Right cardiac atrium (tissue), 5 donors: ENCODE results near the gene DDRGK1. TPM values are rescaled to one million over a fixed set of nuclear protein-coding genes. Genes with fewer than 3 reads are reported as not detected.
"Not testable (repeated sequence)": the region's sequence is repeated elsewhere in the genome, so short reads cannot be mapped to it uniquely, and the experiment has no call there.

Experiments used
- ATAC-seq, 2 donors: fragments of 200-7000 bp; cut with Tn5 transposase; one replicate each; pipeline versions ENCODE4 v1.8.0 to v1.9.1; 2020; ENCODE audit warnings: moderate library complexity in 2 of 2, mild to moderate bottlenecking in 1 of 2
- DNase-seq, 3 donors: peaks; one replicate each; pipeline ENCODE4 v3.0.0-alpha.2; 2020
- H3K27ac ChIP-seq: one replicate; pipeline ENCODE4 v1.5.1; 2013; ENCODE audit warnings: mild to moderate bottlenecking, low read length, control low read depth, moderate library complexity
- H3K27me3 ChIP-seq: one replicate; pipeline ENCODE4 v1.6.1; 2013; ENCODE audit not compliant: control insufficient read depth, insufficient read depth
- H3K4me1 ChIP-seq: one replicate; pipeline ENCODE4 v1.6.1; 2013; ENCODE audit warnings: low read length; ENCODE audit not compliant: control insufficient read depth, insufficient read depth
- H3K4me3 ChIP-seq: one replicate; pipeline ENCODE4 v1.5.1; 2013; ENCODE audit warnings: low read length, control low read depth
- H3K9me3 ChIP-seq: one replicate; pipeline ENCODE4 v1.6.1; 2013; ENCODE audit warnings: low read length; ENCODE audit not compliant: control insufficient read depth
- WGBS: extraction: QIAGEN DNeasy Blood & Tissue Kit; methylation state at CpG from one replicate; pipeline ENCODE4 v1.1.7; 2013; 5-methylcytosine and 5-hydroxymethylcytosine counted together
- intact Hi-C, 4 donors: fragments of 100-400 bp; cut with DNase I; formaldehyde crosslinking; loops; one replicate each; pipeline versions ENCODE4 v1.11.0 to v1.14.0; 2022 to 2023
- polyA plus RNA-seq: library from polyadenylated mRNA; stranded (reverse); fragments of 200-250 nt; gene quantifications from one replicate; pipeline ENCODE4 v1.2.3, GENCODE V29; 2013
- total RNA-seq, 4 donors: library from RNA; stranded (reverse); fragmentation: NEBNext Ultra II Directional; extraction: Animal tissue kit (Norgen Biotek cat#: 25700); gene quantifications; one replicate each; pipeline ENCODE4 v1.2.1, GENCODE V29; 2021
- donor health status: healthy with polysubstance abuse.
- donor health status: DM: no; HTN: yes; CAD: no.
- donor health status: DM: no; HTN: no; CAD: no.
- donor health status: DM: no; HTN: yes; CAD: no; lungs with severe emphysema.
- donor health status: DM: yes; HTN: yes; CAD: no.

Gene DDRGK1
- total and polyA plus RNA-seq, 5 donors = 37.4 to 40.6 (median 38.5) TPM

- no peak for DNase-seq
- H3K4me1 ChIP-seq = no peaks in the 10 kb centered on the region
- WGBS = 90% methylated on average over 18 of the region's 18 CpGs
Observed at GRCh38 chr20:3192226-3193015, 12.1 kb downstream of the DDRGK1 start.

GRCh38 chr20:3190681-3191111 is 13.8 kb downstream of the DDRGK1 start:
- Histone ChIP-seq H3K9me3 (no peaks in the 10 kb centered on the region), H3K4me3 (no peak overlapping the region), H3K27me3 (no peaks in the 10 kb centered on the region), H3K4me1 (no peaks in the 10 kb centered on the region), H3K27ac (no peak overlapping the region)
- intact Hi-C loops = no loop called here
- ATAC-seq (no peak), DNase-seq (no peak)
- 90% methylated on average over 14 of the region's 14 CpGs for WGBS

More at GRCh38 chr20:3192226-3193015, 12.1 kb downstream of the DDRGK1 start:
- intact Hi-C loops = no loop called here
- H3K27ac ChIP-seq = no peak overlapping the region
- H3K4me3 ChIP-seq = no peak overlapping the region
- H3K9me3 ChIP-seq = no peaks in the 10 kb centered on the region
- no peak for ATAC-seq
- H3K27me3 ChIP-seq = no peaks in the 10 kb centered on the region

GRCh38 chr20:3189561-3190131 is 14.8 kb downstream of the DDRGK1 start:
- WGBS = 86% methylated on average over 4 of the region's 4 CpGs
- no peak overlapping the region for H3K27ac ChIP-seq
- no peaks in the 10 kb centered on the region for H3K27me3 ChIP-seq
- intact Hi-C loops = no loop called here
- H3K9me3 ChIP-seq = no peaks in the 10 kb centered on the region
- DNase-seq (no peak), ATAC-seq (no peak)
- H3K4me3 ChIP-seq = no peak overlapping the region
- H3K4me1 ChIP-seq = no peaks in the 10 kb centered on the region

- Histone ChIP-seq H3K27me3 (no peaks in the 10 kb centered on the region), H3K9me3 (no peaks in the 10 kb centered on the region), H3K4me1 (no peaks in the 10 kb centered on the region), H3K27ac (no peak overlapping the region), H3K4me3 (no peak overlapping the region)
- 86% methylated on average over 3 of the region's 3 CpGs for WGBS
- ATAC-seq (no peak), DNase-seq (no peak)
- intact Hi-C loops = no loop called here
Observed at GRCh38 chr20:3188823-3189413, 15.6 kb downstream of the DDRGK1 start.

GRCh38 chr20:3187861-3188260 is 16.6 kb downstream of the DDRGK1 start:
- WGBS = 97% methylated on average over 9 of the region's 9 CpGs
- H3K4me1 ChIP-seq, H3K27me3 ChIP-seq, DNase-seq, H3K27ac ChIP-seq, H3K9me3 ChIP-seq, intact Hi-C loops, H3K4me3 ChIP-seq, ATAC-seq: not testable (repeated sequence)

GRCh38 chr20:3183896-3184612 is 20.4 kb downstream of the DDRGK1 start:
- intact Hi-C loops = no loop called here
- 93% methylated on average over 3 of the region's 3 CpGs for WGBS
- Histone ChIP-seq H3K27me3 (no peaks in the 10 kb centered on the region), H3K27ac (no peak overlapping the region), H3K4me3 (no peak overlapping the region), H3K9me3 (no peaks in the 10 kb centered on the region), H3K4me1 (no peaks in the 10 kb centered on the region)
- ATAC-seq = no peak
- no peak for DNase-seq

GRCh38 chr20:3182429-3182828 is 22.1 kb downstream of the DDRGK1 start:
- intact Hi-C loops, DNase-seq, ATAC-seq, H3K4me3 ChIP-seq, H3K27me3 ChIP-seq, H3K27ac ChIP-seq, H3K9me3 ChIP-seq, H3K4me1 ChIP-seq: not testable (repeated sequence)
- 97% methylated on average over 5 of the region's 5 CpGs for WGBS

GRCh38 chr20:3181270-3181669 is 23.2 kb downstream of the DDRGK1 start:
- no peaks in the 10 kb centered on the region for H3K4me1 ChIP-seq
- no peak overlapping the region for H3K4me3 ChIP-seq
- intact Hi-C loops = no loop called here
- WGBS = 78% methylated on average over 5 of the region's 5 CpGs
- H3K9me3 ChIP-seq = no peaks in the 10 kb centered on the region
- DNase-seq (no peak), ATAC-seq (no peak)
- H3K27ac ChIP-seq = no peak overlapping the region
- H3K27me3 ChIP-seq = no peaks in the 10 kb centered on the region

GRCh38 chr20:3180319-3180718 is 24.2 kb downstream of the DDRGK1 start:
- 80% methylated on average over 4 of the region's 4 CpGs for WGBS
- Histone ChIP-seq H3K27me3 (no peaks in the 10 kb centered on the region), H3K9me3 (no peaks in the 10 kb centered on the region), H3K4me3 (no peak overlapping the region), H3K4me1 (no peaks in the 10 kb centered on the region), H3K27ac (no peak overlapping the region)
- ATAC-seq (no peak), DNase-seq (no peak)
- intact Hi-C loops = no loop called here

GRCh38 chr20:3177746-3178485 is 26.6 kb downstream of the DDRGK1 start:
- no peak overlapping the region for H3K4me3 ChIP-seq
- ATAC-seq (no peak), DNase-seq (no peak)
- H3K27me3 ChIP-seq = no peaks in the 10 kb centered on the region
- intact Hi-C loops = no loop called here
- H3K27ac ChIP-seq = no peak overlapping the region
- no peaks in the 10 kb centered on the region for H3K4me1 ChIP-seq
- 81% methylated on average over 8 of the region's 8 CpGs for WGBS
- no peaks in the 10 kb centered on the region for H3K9me3 ChIP-seq
